SKM-1 treated with dmso at 0.1 percent for 144 hours (cell line): ENCODE results near the gene GALNTL6.
"Not testable (repeated sequence)": the region's sequence is repeated elsewhere in the genome, so short reads cannot be mapped to it uniquely, and the experiment has no call there.

Source experiments
- DNase-seq: peaks from one replicate; lab custom pipeline; 2025; ENCODE audit not compliant: unreplicated experiment; lab: John Stamatoyannopoulos, UW

Gene GALNTL6

DNA sequence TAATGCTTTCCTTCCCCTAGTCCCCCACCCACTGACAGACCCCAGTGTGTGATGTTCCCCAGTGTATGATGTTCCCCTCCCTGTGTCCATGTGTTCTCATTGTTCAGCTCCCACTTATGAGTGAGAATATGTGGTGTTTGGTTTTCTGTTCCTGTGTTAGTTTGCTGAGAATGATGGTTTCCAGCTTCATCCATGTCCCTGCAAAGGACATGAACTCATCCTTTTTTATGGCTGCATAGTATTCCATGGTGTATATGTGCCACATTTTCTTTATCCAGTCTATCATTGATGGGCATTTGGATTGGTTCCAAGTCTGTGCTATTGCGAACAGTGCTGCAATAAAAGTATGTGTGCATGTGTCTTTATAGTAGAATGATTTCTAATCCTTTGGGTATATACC, 1228.9 kb downstream of the GALNTL6 start:
- not testable (repeated sequence) for DNase-seq

DNA sequence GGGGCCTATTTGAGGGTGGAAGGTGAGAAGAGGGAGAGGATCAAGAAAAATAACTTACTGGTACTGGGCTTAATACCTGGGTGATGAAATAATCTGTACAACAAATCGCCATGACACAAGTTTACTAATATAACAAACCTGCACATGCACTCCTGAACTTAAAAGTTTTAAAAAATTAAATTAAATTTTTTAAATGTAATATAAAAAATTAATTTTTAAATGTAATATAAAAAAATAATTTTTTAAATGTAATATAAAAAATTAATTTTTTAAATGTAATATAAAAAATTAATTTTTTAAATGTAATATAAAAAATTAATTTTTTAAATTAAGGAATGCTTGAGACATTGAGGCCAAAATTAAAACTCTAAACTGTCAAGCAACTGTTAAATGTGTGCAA, 1231.1 kb downstream of the GALNTL6 start:
- no peak for DNase-seq

DNA sequence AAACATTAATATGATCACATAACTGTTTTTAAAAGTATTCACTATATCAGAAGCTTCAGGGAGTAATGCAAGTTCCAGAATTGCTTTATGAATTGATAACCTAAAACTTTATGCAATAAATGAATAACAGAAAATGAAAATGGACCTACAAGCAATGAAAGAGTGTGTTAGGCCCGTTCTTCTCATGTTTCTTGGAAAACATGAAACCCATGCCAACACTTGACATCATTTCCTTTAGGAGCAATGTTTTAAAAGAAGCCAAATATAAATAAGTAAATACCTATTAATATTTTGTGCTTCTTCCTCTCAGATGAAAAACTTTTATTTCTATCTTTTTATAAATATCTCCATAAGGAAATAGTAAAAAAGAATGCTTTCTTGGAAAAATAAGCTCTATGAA, 1232.4 kb downstream of the GALNTL6 start:
- no peak for DNase-seq

- DNase-seq = no peak
Observed at GRCh38 chr4:173046144-173046543, 1232.9 kb downstream of the GALNTL6 start.

- no peak for DNase-seq
Observed at GRCh38 chr4:173046818-173047217, 1233.6 kb downstream of the GALNTL6 start.

DNA sequence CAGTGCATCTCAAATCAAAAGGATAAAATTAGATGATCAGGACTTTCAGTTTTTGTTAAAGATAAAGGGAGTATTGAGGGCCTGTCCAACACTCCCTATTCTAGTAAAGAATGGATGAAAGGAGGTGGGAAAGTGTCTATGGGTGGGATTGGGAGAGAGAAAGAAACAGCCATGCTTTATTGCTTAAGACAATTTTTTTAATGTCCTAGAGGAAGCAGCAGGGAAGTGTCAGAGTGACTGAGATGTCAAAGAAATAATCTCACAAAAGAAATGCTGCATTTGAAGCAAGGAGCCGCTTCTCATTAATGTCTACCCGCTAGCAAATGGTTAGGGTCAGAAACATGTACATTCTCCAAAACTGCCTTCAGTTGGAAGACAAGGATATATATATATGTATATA, 1238.0 kb downstream of the GALNTL6 start:
- DNase-seq = no peak

- DNase-seq = no peak
Observed at GRCh38 chr4:173051716-173052115, 1238.5 kb downstream of the GALNTL6 start.

DNA sequence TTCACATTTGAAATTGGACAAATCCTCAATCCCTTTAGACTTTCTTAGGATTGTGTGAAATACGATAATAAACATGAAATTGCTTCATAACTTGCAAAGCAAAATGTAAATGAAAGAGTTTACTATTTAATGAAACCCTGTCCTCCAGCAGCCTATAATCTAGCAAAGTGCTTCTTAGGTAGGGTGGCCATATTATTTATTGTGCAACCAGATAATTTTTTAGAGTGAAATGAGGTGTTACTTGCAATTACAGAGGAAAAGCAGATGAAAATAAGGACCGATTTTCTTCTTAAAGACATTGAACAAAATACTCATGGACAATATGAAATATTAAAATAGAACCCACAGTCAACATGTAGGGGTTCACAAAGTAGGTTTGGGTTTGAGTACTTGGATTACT, 1239.2 kb downstream of the GALNTL6 start:
- DNase-seq = no peak

DNA sequence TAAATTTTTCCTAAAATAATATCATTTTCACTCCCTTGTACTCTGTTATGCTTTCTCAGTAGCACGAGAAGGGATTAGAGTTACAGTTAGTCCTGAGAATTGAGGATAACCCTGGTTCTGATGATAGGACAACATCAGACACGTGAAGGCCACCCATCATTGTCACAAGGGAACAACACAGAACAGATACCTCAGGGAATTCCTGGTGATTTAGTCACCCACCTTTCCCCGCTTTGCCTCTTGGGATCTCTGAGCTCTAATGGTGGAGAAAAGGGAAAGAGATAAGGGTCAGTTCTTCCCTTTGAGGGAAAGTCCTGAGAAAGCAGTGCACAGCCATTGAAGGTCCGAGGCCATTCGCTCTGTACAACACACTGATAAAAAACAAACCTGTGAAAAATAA, 1243.1 kb downstream of the GALNTL6 start:
- no peak for DNase-seq

DNA sequence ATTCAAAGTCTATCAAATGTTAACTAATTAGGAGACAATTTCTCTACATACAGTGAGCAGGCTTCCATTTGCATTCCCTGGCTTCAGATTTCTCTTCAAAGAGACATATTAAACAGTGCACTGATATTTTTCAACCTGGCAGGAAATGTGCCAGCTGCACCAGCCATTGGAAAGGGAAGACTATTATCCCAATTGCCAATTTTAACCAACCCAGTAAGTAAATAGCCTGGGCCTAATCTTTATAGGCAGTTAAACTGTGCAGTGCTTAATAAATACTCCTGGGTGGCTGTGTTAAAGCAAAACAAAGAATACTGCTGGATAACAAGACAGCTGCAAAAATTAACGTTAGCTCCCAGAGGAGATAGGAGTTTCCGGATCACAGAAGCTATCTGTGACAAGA, 1243.5 kb downstream of the GALNTL6 start:
- no peak for DNase-seq

GRCh38 chr4:173057442-173057841, 1244.2 kb downstream of the GALNTL6 start:
- no peak for DNase-seq

DNA sequence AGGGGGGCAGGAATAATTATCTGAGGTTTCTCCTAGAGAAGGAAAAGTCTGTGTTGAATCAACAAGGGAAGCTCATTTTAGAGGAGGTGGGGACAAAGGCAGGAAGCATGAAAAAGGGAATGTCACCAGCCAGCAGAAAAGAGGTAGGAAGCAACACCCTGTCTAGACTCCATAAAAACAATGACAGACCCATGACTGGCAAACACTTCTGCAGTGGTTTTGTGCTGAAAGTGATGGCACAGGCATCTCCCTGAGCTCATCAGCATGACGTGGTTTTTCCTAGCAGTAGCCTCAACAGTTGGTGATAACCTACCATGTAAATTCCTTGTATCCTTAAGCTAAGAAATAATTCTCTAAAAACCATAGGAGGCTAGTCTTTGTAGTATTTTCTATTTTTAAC, 1244.7 kb downstream of the GALNTL6 start:
- no peak for DNase-seq

- DNase-seq = no peak
Observed at GRCh38 chr4:173061160-173061559, 1248.0 kb downstream of the GALNTL6 start.

DNA sequence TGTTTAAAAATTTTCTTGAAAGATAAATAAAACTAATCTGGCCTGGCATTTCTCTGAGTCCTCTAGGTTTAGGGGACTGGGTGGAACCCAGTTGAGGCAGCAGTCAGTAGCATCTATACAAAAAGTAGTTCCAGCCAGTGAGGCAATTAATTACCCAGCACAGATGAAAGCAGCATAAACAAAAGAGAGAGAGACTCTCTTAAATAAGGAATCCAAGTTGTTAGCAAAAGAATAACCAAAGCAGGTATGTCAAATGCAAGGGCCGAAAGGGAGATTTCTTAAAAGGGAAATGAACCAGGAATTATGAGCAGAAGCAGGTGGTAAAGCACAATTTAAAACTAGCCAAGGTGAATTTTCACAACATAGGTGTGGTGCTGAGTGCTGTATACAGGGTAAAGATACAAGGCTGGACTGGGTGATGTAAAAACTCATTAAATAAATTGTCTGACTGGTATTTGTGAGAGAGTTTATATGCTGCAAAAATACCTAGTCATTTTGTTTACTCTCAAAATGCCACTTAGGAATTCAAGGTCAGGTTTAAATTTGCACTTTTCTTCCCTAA, 1260.8 kb downstream of the GALNTL6 start:
- no peak for DNase-seq

- DNase-seq = peak; percentile 90
Observed at GRCh38 chr4:173074501-173074946, 1261.3 kb downstream of the GALNTL6 start.

DNA sequence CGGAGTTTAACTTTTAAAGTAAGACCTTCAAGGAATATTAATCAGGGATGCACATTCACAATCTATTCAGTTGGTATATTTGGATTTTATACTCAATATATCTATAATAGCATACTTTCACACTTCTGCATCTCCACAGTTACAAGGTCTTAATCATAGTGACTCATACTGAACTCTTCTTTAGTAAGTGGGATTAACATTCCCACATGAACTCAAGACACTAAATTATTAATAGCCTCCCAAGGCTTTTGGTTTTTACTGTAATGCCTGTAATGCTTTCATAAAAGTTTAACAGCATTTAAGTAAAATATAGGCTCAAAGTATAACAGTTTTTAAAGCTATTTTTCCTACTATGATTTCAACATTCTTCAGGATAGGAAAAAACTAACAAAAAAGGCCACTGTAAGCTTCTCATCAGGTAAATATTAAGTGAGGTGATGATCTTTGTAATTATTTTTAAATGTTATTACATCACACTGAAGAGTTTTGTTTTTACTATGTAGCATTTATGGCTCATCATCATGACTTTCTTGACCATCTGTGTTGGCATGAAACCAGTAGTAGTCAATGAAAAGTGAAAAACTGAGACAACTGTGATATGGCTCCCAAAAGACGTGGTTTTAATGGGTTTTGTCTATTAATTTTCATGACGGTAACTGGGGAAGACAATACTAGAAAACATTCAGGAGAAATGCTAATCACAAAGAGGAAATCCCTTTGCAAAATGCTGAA, 1263.9 kb downstream of the GALNTL6 start:
- DNase-seq = no peak

GRCh38 chr4:173088144-173088543, 1274.9 kb downstream of the GALNTL6 start:
- DNase-seq = peak; percentile 74
